WERI-Rb-1 (cell line): Measurements from ENCODE around the gene CEP97.
A peak's percentile ranks its signal among the peaks of the same experiment; 100 is the strongest.

Experiments used
- DNase-seq: peaks from one replicate; pipeline ENCODE4 v3.0.0-alpha.2; 2020
- H3K27ac ChIP-seq: fragments of 250-450 bp; sonication (Bioruptor Pico); 2 replicates; pipeline ENCODE4 v1.5.1; 2020; ENCODE audit warnings: mild to moderate bottlenecking, moderate library complexity
- H3K27me3 ChIP-seq: fragments of 250-450 bp; sonication (Bioruptor Pico); 2 replicates; pipeline ENCODE4 v1.5.1; 2021; ENCODE audit warnings: mild to moderate bottlenecking, low read depth, moderate library complexity; ENCODE audit not compliant: insufficient read depth, severe bottlenecking
- H3K36me3 ChIP-seq: fragments of 250-450 bp; sonication (Bioruptor Pico); 2 replicates; pipeline ENCODE4 v1.5.1; 2020; ENCODE audit warnings: mild to moderate bottlenecking, moderate library complexity
- H3K4me3 ChIP-seq: 2 replicates; pipeline ENCODE4 v1.5.1; 2011; ENCODE audit warnings: low read depth, mild to moderate bottlenecking, control low read depth, low read length
- H3K9me3 ChIP-seq: fragments of 250-450 bp; sonication (Bioruptor Pico); 2 replicates; pipeline ENCODE4 v1.5.1; 2021; ENCODE audit warnings: mild to moderate bottlenecking, moderate library complexity; ENCODE audit not compliant: severe bottlenecking
- CTCF ChIP-seq: IDR thresholded peaks from 2 replicates; pipeline ENCODE4 v1.5.1; 2011; ENCODE audit warnings: low read depth, mild to moderate bottlenecking, control low read depth, inconsistent platforms, low read length

The CEP97 gene

GRCh38 chr3:101791778-101792177 is 67.4 kb downstream of the CEP97 start:
- Histone ChIP-seq H3K27me3 (no peaks in the 10 kb centered on the region), H3K27ac (no peak overlapping the region), H3K4me3 (no peak overlapping the region), H3K36me3 (peaks cover 26% of the 10 kb centered on the region), H3K9me3 (no peaks in the 10 kb centered on the region)
- no peak for TF ChIP-seq CTCF
- no peak for DNase-seq

- Histone ChIP-seq H3K9me3 (no peaks in the 10 kb centered on the region), H3K36me3 (0 out of 2 replicates have a peak, but pooled peaks cover 5% of the 10 kb centered on the region), H3K4me3 (no peak overlapping the region), H3K27ac (no peak overlapping the region), H3K27me3 (no peaks in the 10 kb centered on the region)
- DNase-seq = no peak
- TF ChIP-seq CTCF = no peak
These were observed 71.8 kb downstream of the CEP97 start for GRCh38 chr3:101796077-101796680.

GRCh38 chr3:101801174-101801573 is 76.8 kb downstream of the CEP97 start:
- no peak for DNase-seq
- no peak overlapping the region for H3K4me3 ChIP-seq
- no peak for TF ChIP-seq CTCF
- no peak overlapping the region for H3K27ac ChIP-seq
- H3K9me3 ChIP-seq = no peaks in the 10 kb centered on the region
- H3K36me3 ChIP-seq = no peaks in the 10 kb centered on the region; the same call in 1 of the 2 replicates
- H3K27me3 ChIP-seq = no peaks in the 10 kb centered on the region

GRCh38 chr3:101802179-101802578 is 77.8 kb downstream of the CEP97 start:
- no peaks in the 10 kb centered on the region; the same call in 1 of the 2 replicates for H3K36me3 ChIP-seq

GRCh38 chr3:101803173-101803782 is 78.9 kb downstream of the CEP97 start:
- Histone ChIP-seq H3K27me3 (no peaks in the 10 kb centered on the region), H3K4me3 (no peak overlapping the region), H3K27ac (no peak overlapping the region), H3K9me3 (no peaks in the 10 kb centered on the region), H3K36me3 (no peaks in the 10 kb centered on the region; the same call in 1 of the 2 replicates)
- peak; percentile 33 for DNase-seq
- TF ChIP-seq CTCF = peak; percentile 56

More at GRCh38 chr3:101802179-101802578, 77.8 kb downstream of the CEP97 start:
- Histone ChIP-seq H3K27me3 (no peaks in the 10 kb centered on the region), H3K4me3 (no peak overlapping the region), H3K27ac (no peak overlapping the region), H3K9me3 (no peaks in the 10 kb centered on the region)
- DNase-seq = no peak
- no peak for TF ChIP-seq CTCF
